GM19193 (cell line): ENCODE measurements around the gene NAT10.

Experiments used
- POLR2A ChIP-seq: IDR thresholded peaks from 4 replicates; pipeline ENCODE4 v1.6.1; 2011; ENCODE audit not compliant: insufficient read depth, insufficient read length; ENCODE audit errors: extremely low read depth

Gene NAT10

DNA sequence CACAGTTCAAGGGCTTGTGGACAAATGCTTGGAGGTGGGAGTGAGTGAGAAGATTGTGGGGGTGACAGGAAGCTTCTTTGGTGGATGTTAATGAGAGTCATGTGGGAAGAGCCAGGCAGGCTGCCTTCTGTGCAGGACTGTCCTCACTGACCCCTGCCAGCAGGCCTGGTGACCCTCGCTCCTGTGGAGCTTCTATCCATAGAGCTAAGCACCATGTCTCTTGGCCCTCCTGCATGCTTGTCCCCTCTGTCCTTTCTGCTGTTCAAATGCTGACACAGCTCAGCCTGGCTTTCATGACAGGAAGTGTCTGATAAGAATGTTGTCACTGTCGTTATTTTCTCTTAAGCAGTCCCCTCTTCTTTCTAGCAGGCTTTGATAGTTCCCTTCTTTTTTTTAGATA is 37.6 kb downstream of the NAT10 start:
- TF ChIP-seq POLR2A, result no peak

DNA sequence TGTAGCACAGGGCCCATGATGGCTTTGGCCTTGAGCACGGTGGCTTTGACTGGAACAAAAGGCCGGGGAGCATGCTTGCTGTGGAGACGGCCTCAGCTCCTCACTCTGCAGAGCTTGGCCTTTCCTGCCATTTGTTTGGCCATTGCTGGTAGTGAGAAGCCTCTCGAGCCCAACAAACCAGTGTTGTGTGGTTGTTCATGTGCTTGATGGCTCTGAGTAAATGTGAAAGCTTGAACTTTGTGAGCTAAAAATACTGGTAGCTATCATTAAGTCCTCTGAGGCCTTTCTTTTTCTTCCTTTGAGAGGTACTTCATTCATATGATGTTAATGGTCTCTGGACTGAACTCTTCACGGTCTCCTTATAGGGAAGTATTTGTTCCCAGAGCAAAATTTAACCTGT is 39.6 kb downstream of the NAT10 start:
- no peak for TF ChIP-seq POLR2A

DNA sequence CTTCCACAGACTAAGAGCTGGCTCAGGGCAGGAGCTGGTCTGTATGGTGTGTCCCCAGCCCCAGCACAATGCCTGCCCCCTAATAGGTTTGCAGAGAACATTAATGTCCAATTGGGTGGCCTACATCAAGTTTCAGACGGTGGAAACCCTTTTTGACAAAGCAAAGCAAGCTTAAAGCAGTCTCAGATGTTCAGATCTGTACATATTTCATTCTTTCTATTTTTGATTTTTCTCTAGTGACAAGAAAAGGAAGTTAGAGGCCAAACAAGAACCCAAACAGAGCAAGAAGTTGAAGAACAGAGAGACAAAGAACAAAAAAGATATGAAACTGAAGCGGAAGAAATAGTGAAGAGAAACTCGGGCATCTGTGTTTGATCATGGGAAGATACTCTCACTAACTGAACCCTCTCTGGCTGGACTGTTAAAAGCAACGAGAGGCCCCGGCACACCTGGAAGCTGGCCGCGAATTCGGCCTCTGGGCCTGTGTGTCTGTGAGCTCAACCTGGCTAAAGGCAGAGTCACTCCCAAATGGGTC is 40.5 kb downstream of the NAT10 start:
- TF ChIP-seq POLR2A, result no peak

DNA sequence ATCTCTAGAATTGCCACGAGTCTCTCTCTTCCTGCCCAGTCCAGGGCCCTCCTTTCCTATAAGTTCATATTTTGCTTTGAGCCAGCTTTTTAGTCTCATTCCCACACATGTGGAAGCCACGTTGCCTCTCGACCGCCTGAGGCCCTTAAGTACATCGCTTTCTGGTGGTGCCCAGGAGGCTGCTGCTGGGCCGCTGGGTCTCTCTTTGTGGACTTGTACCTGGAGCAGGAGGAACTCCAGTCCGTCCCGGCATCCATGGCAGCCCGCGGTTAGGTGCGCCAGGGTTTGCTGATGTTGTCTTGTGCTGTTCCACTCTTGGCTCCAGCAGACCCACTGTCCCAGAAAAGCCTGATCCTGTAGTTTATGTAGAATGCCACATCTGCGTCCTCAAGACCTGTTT is 41.0 kb downstream of the NAT10 start:
- TF ChIP-seq POLR2A, result no peak

DNA sequence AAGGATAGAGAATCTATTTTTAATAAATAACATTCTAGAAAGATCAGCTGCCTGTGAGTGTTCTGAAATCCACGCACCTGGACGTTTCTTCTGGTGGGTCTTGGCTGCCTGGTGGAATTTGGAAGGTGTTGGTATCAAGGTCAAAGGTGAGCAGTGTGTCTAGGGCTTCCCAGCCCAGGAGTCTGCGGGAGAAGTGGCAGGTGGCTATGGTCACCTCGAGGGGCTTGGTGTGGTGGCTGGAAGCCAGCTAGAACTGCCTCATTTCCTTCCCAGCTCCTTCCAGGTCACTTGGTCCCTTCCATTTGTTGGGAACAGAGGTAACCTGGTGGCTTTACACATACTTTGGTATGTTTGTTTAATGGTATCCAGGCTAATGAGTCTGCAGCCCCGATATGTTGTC is 41.4 kb downstream of the NAT10 start:
- no peak for TF ChIP-seq POLR2A

DNA sequence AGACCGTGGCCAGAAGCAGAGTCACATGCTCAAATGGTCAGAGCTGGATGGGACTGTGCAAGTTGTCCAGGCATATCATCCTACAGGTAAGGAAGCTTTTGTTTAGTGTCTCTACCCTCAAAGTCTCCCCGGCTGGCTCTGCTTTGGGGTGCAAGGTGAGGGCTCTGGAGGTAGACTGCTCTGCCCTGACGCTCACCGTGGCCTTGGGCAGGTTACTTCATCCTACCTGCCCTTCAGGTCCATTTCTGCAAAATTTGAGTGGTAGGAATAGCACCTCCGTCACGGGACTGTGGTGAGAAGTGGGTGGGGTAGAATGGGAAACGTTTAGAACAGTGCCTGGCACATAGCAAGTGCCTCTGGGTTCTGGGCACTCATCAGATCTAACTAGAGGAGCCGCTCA is 42.2 kb downstream of the NAT10 start:
- TF ChIP-seq POLR2A, result no peak

DNA sequence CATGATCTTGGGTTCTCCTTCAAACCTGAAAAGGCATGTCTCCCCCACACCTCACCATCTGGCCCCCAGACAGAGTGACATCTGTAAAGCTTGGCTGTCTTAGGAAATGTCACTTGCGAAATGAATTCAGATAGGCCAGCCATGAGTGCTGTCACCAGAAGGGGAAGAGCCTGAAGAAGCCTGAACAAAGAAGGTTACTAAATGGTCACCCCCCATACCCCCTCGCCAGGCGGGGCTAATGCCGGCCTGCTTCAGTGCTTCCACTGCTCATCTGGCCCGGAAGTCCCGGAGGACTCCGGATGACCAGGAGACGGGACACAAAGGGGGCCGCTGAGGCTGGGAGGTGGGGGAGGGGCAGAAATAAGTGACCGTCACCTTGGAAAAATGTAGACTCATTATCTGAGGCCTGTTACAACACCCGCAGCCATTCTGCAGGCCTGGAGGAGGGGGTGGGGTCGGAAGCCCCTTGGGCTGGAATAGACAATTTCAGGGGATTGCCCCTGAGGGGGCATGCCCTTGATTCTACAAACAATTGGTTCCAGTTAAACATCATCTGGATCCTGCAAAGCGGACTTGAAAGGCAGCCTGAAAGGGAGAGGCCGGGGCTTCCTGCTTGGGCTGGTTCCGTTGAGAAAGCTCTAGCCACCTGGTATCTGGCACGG is 43.2 kb downstream of the NAT10 start:
- TF ChIP-seq POLR2A, result no peak

DNA sequence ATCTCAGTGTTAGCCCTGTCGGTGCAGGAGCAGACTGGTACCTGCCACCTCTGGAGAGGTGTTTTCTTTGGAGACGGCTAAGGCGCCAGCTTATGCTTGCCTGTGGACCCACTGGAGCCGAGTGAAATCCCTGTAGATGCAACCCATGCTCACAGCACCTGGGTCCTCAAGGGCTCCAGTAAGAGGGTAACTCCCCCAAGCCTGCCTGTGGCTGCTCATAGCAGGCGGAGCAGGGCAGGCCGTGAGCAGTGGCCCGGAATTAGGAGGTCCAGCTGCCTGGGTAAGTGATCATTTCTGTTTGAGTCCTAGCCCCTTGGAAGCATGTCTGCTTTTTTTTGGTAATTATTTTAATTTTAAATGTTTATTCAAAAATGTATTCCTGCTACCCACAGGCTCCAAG is 43.8 kb downstream of the NAT10 start:
- no peak for TF ChIP-seq POLR2A

DNA sequence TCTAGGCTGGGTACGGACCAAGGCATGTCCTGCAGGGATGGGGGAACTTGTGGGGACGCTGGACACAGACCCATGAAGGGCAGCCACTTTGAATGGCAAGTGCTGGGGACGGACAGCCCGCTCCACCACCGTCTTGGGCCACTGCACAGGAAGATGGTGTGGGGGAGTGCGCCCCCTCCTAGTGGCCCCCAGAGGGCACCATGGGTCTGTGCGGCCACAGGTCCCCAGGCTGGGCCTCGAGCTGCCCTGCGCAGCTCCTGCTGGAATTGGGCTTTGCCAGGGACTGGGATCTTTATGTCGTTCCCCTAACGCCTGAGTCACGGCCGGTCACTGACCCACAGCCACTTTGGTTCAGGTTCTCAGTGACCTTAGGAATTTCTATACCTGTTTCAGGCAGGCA is 44.4 kb downstream of the NAT10 start:
- no peak for TF ChIP-seq POLR2A

DNA sequence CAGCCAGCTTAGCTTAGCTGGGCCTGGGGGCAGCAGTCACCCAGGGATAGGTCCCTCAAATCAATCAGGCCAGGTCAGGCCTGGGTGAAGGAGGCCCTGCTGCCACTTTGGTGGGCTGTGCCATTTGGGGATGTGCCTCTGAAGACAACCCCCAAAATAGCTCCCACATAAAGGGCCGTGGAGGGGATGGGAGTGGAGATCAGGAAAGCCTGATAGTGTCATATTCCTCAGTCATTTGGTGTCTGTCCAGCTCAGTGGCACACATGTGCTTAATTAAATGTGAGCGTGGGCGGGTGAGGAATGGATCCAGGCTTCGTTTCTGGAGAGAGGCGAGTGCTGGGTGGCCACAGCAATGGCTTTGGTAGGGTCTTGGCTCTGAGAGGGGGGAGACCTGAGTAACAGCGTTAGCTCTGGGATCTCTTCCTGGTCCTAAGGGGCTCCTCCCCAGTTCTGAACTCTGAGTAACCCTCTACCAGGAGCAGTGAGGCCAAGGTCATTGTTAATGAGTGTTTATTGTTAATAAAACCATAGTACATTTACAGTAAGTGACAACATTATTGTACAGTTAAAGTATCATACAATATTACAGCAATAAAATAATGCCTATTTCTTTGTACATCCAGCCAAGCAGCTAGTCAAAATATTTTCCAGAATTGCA is 45.2 kb downstream of the NAT10 start:
- TF ChIP-seq POLR2A, result no peak

DNA sequence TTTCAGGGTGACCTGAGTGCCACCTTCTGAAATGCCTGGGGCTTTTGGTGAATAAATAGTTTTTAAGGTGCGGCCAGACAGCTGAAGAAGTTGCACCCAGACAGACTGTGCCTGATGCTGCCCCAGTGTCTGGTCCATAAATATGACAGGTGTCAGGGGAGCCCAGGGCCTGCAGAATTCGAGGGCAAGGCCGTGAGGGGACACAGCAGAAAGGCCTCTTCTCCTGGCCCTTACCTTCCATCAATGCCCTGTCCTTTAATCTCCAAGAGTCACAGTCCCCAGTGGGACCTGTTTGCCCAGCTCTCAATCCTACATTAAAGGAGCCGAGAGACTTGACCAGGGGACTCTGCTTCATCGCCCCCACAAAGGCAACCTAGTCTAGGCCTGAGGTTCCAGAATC is 45.7 kb downstream of the NAT10 start:
- no peak for TF ChIP-seq POLR2A

DNA sequence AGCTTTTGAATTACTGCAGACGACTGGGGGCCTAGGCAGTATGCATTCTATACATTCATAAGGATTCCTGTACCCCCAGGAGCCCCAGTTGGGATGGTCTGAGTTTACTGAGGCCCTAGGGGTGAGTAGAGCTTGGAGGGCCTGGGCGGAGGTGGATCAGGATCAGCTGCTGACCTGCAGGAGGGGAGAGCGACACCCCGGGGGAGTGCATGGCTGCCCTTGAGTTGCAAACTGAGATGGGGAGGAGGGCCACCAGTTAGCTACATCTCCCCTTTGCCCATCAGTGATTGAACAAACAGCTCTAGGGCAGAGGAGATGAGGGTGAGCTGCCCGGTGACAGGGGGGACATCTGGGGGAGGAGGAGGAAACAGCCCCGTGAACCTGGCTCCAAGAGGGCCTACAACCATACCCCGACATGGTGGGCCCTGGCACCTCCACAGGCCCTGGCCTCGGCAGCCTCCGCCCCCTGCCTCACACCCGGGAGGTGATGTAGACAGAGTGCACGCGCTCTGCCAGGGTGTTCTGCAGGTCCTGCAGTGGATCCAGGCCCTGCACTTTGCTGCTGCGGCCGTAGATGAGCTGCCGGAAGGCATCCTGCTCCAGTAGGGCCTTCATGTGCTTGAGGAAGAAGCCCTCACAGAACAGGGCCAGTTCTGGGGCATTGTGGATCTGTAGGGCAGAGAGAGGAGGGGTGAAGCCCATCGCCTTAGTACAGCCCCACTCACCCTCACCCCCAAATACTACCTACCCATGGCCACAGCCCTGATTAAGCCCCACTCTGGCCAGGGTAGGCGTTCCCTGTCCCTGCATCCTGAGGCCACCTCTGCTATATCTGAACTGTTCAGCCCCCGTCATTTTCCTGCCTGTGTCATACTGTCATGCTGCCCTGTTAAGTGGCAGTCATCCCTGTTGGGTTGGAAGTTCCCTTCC is 46.8 kb downstream of the NAT10 start:
- no peak for TF ChIP-seq POLR2A

DNA sequence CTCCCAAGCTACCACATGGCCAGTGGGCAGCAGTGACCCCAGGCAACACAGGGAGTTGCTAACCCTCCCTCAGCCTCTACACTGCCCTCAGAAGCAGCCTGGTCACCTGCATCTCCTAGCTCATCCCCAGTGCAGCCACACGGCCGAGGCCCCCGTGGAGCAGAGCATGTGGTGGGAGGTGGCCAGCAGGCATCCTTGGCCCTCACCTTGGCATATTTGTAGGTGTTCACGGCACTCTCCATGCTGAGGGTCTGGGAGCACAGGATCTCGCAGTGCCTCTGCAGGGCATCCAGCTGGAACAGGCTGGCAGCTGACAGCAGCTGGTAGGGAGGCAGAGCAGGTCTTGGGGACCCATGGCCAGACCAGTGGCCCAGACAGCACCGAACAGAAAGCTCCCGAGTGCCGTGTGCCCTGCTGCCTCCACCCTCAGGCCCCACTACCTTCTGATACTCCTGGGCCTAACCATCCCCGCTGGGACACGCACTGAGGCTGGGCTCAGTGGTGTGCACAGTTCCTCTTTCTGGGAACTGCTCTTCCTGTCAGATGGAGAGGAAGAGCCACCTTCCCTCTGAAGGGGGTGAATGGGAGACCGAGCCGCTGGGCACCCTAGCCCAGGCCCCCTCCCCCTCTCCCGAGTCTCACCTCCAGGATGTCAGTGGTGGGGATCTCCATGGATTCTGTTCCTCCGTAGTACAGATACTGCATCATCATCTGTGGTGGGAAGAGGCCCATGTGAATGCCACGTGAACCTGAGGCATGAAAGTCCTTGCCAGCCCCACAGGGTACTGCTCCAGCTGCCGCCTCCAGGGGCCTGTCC is 48.8 kb downstream of the NAT10 start:
- no peak for TF ChIP-seq POLR2A

DNA sequence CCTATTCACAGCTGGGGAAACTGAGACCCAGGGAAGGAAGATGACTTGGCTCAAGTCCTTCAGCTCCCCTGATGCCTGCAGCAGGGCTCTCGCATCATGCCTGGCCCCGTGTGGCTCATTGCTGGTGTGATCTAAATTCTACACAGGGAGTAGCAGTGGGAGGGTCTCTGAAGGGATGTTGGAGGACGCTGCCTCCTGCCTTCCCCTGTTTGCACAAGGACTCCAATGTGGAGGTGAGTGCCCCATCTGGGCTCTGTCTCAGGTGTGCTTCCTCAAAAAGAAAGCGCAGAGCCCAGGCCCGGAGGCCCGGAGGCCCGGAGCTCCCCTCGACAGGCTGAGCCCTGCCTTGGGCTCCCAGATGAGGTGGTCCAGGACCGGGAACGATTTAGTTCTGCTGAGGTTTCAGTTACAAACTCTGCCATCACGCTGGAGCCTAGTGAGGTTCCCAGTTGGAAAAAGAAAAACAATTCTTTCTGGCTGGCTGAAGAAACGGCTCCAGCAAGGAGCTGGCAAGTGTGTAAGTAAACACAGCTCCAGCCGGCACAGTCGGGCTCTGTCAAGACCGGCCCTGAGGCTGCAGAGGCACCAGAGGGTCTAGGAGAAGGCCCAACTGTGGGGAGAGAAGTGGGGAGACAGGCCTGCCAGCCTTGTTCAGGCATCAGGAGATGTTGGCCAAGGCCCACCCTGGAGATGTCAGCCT is 49.8 kb downstream of the NAT10 start:
- TF ChIP-seq POLR2A, result no peak
